Esophagus muscularis mucosa (tissue), 4 donors: ENCODE results near the gene C14orf180. TPM values are rescaled to one million over a fixed set of nuclear protein-coding genes. Genes with fewer than 3 reads are reported as not detected.

ENCODE experiments used
- DNase-seq: peaks from one replicate; pipeline ENCODE4 v3.0.0-alpha.2; 2017; ENCODE audit errors: extremely low spot score
- H3K27ac ChIP-seq, 4 donors: fragments of 200-600 bp; sonication (generic); replicated peaks in 1 of 4; 1 replicate in 3 of 4; 2 replicates in 1 of 4; pipeline ENCODE4 v1.5.1; 2016 to 2019; ENCODE audit warnings: mild to moderate bottlenecking in 1 of 4
- H3K27me3 ChIP-seq, 4 donors: fragments of 200-600 bp; sonication (generic); one replicate each; pipeline versions ENCODE4 v1.5.1 to v1.6.0; 2016 to 2019
- H3K36me3 ChIP-seq, 4 donors: fragments of 200-600 bp; sonication (generic); one replicate each; pipeline ENCODE4 v1.5.1; 2016 to 2019
- H3K4me1 ChIP-seq, 4 donors: fragments of 200-600 bp; sonication (generic); one replicate each; pipeline ENCODE4 v1.5.1; 2016 to 2019
- H3K4me3 ChIP-seq, 4 donors: fragments of 200-600 bp; sonication (generic); 1 replicate in 2 of 4; 2 replicates in 2 of 4; pipeline ENCODE4 v1.5.1; 2016 to 2019; ENCODE audit warnings: mild to moderate bottlenecking in 4 of 4, moderate library complexity in 1 of 4
- H3K9me3 ChIP-seq, 4 donors: fragments of 200-600 bp; sonication (generic); 1 replicate in 3 of 4; 2 replicates in 1 of 4; pipeline ENCODE4 v1.5.1; 2016 to 2019
- EP300 ChIP-seq: sonication (generic); formaldehyde crosslinking; IDR thresholded peaks from one replicate; pipeline ENCODE4 v1.6.1; 2017; ENCODE audit warnings: antibody characterized with exemption
- POLR2A ChIP-seq: fragments of 450-650 bp; IDR thresholded peaks from one replicate; pipeline ENCODE4 v1.6.1; 2017; ENCODE audit warnings: antibody characterized with exemption, moderate library complexity, mild to moderate bottlenecking, low read depth
- POLR2AphosphoS5 ChIP-seq, 2 donors: sonication (generic); formaldehyde crosslinking; IDR thresholded peaks; one replicate each; pipeline ENCODE4 v1.6.1; 2017; ENCODE audit warnings: antibody characterized with exemption in 2 of 2
- WGBS: methylation state at CpG from one replicate; pipeline ENCODE4 v1.1.5; 2018; 5-methylcytosine and 5-hydroxymethylcytosine counted together
- intact Hi-C: fragments of 100-400 bp; cut with DNase I; formaldehyde crosslinking; loops from one replicate; pipeline ENCODE4 v1.15.1; 2023
- total RNA-seq, 4 donors: library from RNA; depleted of rRNA; stranded (reverse); fragments of >200 nt; gene quantifications; one replicate each; pipeline versions ENCODE4 v1.1.0 to v1.2.1, GENCODE V29; 2016
- TF ChIP-seq, protein P1 (sequence below), 3 experiments: fragments of 200-600 bp in 2 of 3; fragments of 450-650 bp in 1 of 3; sonication (generic) in 2 of 3; IDR thresholded peaks; one replicate each; pipeline ENCODE4 v1.5.1; 2017 to 2019; ENCODE audit warnings: antibody characterized with exemption in 3 of 3, mild to moderate bottlenecking in 2 of 3, moderate library complexity in 1 of 3

Gene C14orf180
- total RNA-seq, 4 donors from 2014 or later: 0.42 TPM; not detected in 3

DNA sequence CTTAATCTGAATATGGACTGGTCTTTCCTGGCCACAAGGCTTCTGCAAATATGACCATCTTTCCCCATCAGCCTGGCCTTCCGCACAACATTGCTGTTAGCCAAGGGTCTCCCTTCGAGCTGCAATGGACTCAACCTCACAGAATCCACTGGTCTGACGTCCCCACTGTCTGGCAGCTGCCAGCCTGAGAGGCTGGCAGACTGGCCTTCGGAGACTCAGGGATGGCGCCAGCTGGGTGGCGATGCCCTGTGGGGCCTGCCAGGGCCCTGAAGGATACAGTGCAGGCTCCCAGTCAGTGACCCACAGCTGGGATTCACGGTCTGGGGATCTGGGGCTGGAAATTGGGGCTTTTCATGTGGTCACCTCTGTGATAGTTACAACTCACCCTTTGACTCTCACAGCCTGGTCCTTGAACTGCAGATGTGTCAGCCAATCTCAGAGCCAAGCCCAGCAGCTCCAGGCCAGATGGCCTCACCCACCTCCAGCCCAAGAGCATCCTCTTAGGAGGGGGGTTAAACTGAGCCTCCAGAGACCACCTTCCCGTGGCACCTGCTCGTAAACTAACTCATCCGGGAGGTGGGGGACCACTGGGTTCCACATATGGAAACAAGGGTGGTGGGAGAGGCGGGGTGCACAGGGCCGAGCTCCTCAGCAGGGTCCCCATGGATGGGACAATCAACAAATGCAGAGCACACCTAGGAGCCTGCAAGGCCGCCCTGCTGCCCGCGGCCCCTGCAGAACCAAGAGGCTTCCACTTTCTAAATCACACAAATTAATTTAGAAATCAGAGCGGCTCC, 21.1 kb upstream of the C14orf180 start:
- peaks cover 0 to 74% (median 2%) of the 10 kb centered on the region in 4 donors for H3K27me3 ChIP-seq
- intact Hi-C loops: no loop called here
- H3K4me1 ChIP-seq: peaks cover 0 to 2% (median 1%) of the 10 kb centered on the region in 4 donors
- no peak overlapping the region for H3K27ac ChIP-seq
- no peaks in the 10 kb centered on the region for H3K9me3 ChIP-seq
- TF ChIP-seq, protein P1, sequence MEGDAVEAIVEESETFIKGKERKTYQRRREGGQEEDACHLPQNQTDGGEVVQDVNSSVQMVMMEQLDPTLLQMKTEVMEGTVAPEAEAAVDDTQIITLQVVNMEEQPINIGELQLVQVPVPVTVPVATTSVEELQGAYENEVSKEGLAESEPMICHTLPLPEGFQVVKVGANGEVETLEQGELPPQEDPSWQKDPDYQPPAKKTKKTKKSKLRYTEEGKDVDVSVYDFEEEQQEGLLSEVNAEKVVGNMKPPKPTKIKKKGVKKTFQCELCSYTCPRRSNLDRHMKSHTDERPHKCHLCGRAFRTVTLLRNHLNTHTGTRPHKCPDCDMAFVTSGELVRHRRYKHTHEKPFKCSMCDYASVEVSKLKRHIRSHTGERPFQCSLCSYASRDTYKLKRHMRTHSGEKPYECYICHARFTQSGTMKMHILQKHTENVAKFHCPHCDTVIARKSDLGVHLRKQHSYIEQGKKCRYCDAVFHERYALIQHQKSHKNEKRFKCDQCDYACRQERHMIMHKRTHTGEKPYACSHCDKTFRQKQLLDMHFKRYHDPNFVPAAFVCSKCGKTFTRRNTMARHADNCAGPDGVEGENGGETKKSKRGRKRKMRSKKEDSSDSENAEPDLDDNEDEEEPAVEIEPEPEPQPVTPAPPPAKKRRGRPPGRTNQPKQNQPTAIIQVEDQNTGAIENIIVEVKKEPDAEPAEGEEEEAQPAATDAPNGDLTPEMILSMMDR (IDR thresholded peaks at IDR 0.05): no peak
- TF ChIP-seq POLR2A (no peak), EP300 (no peak), POLR2AphosphoS5 (IDR thresholded peaks at IDR 0.05) (no peak)
- WGBS: 94% methylated on average over 10 of the region's 16 CpGs
- H3K36me3 ChIP-seq: no peaks in the 10 kb centered on the region
- no peak for DNase-seq
- no peak overlapping the region for H3K4me3 ChIP-seq

GRCh38 chr14:104559028-104559803, 20.3 kb upstream of the C14orf180 start:
- WGBS: 90% methylated on average over 15 of the region's 15 CpGs
- Histone ChIP-seq H3K9me3 (no peaks in the 10 kb centered on the region), H3K27ac (no peak overlapping the region), H3K4me1 (peaks cover 8 to 10% (median 9%) of the 10 kb centered on the region in 4 donors), H3K27me3 (peaks cover 0 to 74% (median 4%) of the 10 kb centered on the region in 4 donors), H3K36me3 (no peaks in the 10 kb centered on the region), H3K4me3 (no peak overlapping the region)
- no peak for DNase-seq
- no peak for TF ChIP-seq POLR2AphosphoS5 (IDR thresholded peaks at IDR 0.05)
- TF ChIP-seq, protein P1 (IDR thresholded peaks at IDR 0.05): no peak
- no peak for TF ChIP-seq EP300
- no peak for TF ChIP-seq POLR2A
- intact Hi-C loops: no loop called here

- 91% methylated on average over 21 of the region's 21 CpGs for WGBS
- Histone ChIP-seq H3K36me3 (no peaks in the 10 kb centered on the region), H3K27me3 (peaks cover 0 to 74% (median 4%) of the 10 kb centered on the region in 4 donors), H3K9me3 (no peaks in the 10 kb centered on the region), H3K4me1 (peaks cover 9 to 13% (median 11%) of the 10 kb centered on the region in 4 donors), H3K4me3 (no peak overlapping the region), H3K27ac (no peak overlapping the region)
- intact Hi-C loops: loop anchor here (10.0 kb wide), 1 partner anchor 465 kb away; no protein-coding TSS in a partner anchor
- DNase-seq: no peak
- TF ChIP-seq, protein P1 (IDR thresholded peaks at IDR 0.05): no peak
- TF ChIP-seq POLR2A: no peak
- no peak for TF ChIP-seq EP300
- no peak for TF ChIP-seq POLR2AphosphoS5 (IDR thresholded peaks at IDR 0.05)
Measured at GRCh38 chr14:104559804-104560585, 19.6 kb upstream of the C14orf180 start.

GRCh38 chr14:104560586-104560945, 19.0 kb upstream of the C14orf180 start:
- WGBS: 88% methylated on average over 2 of the region's 3 CpGs
- intact Hi-C loops: loop anchor here (10.0 kb wide), 1 partner anchor 466 kb away; no protein-coding TSS in a partner anchor

More at GRCh38 chr14:104560586-104560945, 19.0 kb upstream of the C14orf180 start:
- H3K4me3 ChIP-seq: no peak overlapping the region
- no peak overlapping the region for H3K27ac ChIP-seq
- H3K36me3 ChIP-seq: no peaks in the 10 kb centered on the region
- DNase-seq: no peak
- no peaks in the 10 kb centered on the region for H3K9me3 ChIP-seq
- peaks cover 0 to 76% (median 4%) of the 10 kb centered on the region in 4 donors for H3K27me3 ChIP-seq
- H3K4me1 ChIP-seq: peaks cover 9 to 13% (median 11%) of the 10 kb centered on the region in 4 donors
- TF ChIP-seq POLR2A (no peak), EP300 (no peak), POLR2AphosphoS5 (IDR thresholded peaks at IDR 0.05) (no peak)
- TF ChIP-seq, protein P1 (IDR thresholded peaks at IDR 0.05): no peak
